MM.1S (cell line): ENCODE data around the gene SCAP.

ENCODE experiments used
- DNase-seq: peaks from one replicate; pipeline ENCODE4 v3.0.0-alpha.2; 2015
- H2AFZ ChIP-seq: fragments of 300-600 bp; sonication (generic); 2 replicates; pipeline ENCODE4 v1.6.0; 2016; ENCODE audit warnings: antibody characterized with exemption, low read length
- H3F3A ChIP-seq: fragments of 300-600 bp; sonication (generic); 2 replicates; pipeline ENCODE4 v1.6.1; 2016; ENCODE audit warnings: mild to moderate bottlenecking, antibody characterized with exemption, low read length, moderate library complexity, mixed read lengths; ENCODE audit not compliant: insufficient read depth
- H3K27ac ChIP-seq: fragments of 300-600 bp; sonication (generic); 2 replicates; pipeline ENCODE4 v1.5.1; 2016; ENCODE audit warnings: mild to moderate bottlenecking, low read length
- H3K27me3 ChIP-seq: fragments of 300-600 bp; sonication (generic); replicated peaks from 2 replicates; pipeline ENCODE4 v1.6.0; 2016; ENCODE audit warnings: low read length; ENCODE audit not compliant: insufficient read depth
- H3K36me3 ChIP-seq: fragments of 300-600 bp; sonication (generic); replicated peaks from 2 replicates; pipeline ENCODE4 v1.6.1; 2016; ENCODE audit warnings: mild to moderate bottlenecking, low read length, mixed read lengths; ENCODE audit not compliant: insufficient read depth
- H3K4me1 ChIP-seq: fragments of 300-600 bp; sonication (generic); 2 replicates; pipeline ENCODE4 v1.6.1; 2016; ENCODE audit warnings: low read length, mixed read lengths
- H3K4me2 ChIP-seq: fragments of 300-600 bp; sonication (generic); 2 replicates; pipeline ENCODE4 v1.6.0; 2016; ENCODE audit warnings: low read depth, low read length
- H3K4me3 ChIP-seq: fragments of 300-600 bp; sonication (generic); 2 replicates; pipeline ENCODE4 v1.5.1; 2016; ENCODE audit warnings: low read length, mixed read lengths
- H3K79me2 ChIP-seq: fragments of 300-600 bp; sonication (generic); 2 replicates; pipeline ENCODE4 v1.6.1; 2016; ENCODE audit warnings: mixed run types, low read length, mixed read lengths
- H3K9ac ChIP-seq: fragments of 300-600 bp; sonication (generic); 2 replicates; pipeline ENCODE4 v1.6.1; 2016; ENCODE audit warnings: low read length, mixed read lengths
- H3K9me2 ChIP-seq: fragments of 300-600 bp; sonication (generic); replicated peaks from 2 replicates; pipeline ENCODE4 v1.6.1; 2016; ENCODE audit warnings: mild to moderate bottlenecking, low read length, mixed read lengths; ENCODE audit not compliant: insufficient read depth
- H3K9me3 ChIP-seq: fragments of 300-600 bp; sonication (generic); replicated peaks from 2 replicates; pipeline ENCODE4 v1.6.1; 2016; ENCODE audit warnings: mild to moderate bottlenecking, low read length, mixed read lengths; ENCODE audit not compliant: insufficient read depth
- H4K20me1 ChIP-seq: fragments of 300-600 bp; sonication (generic); 2 replicates; pipeline ENCODE4 v1.6.1; 2016; ENCODE audit warnings: mild to moderate bottlenecking, low read length, moderate library complexity, mixed read lengths; ENCODE audit not compliant: insufficient read depth
- CTCF ChIP-seq: fragments of 300-600 bp; sonication (generic); IDR thresholded peaks from 2 replicates; pipeline ENCODE4 v1.5.1; 2016; ENCODE audit warnings: antibody characterized with exemption, low read length, mixed read lengths
- EZH2 ChIP-seq: fragments of 300-600 bp; sonication (generic); optimal IDR thresholded peaks from 2 replicates; pipeline ENCODE3; 2017; ENCODE audit warnings: low read depth, mild to moderate bottlenecking, antibody characterized with exemption, low read length, mixed read lengths
- EZH2phosphoT487 ChIP-seq: fragments of 300-600 bp; sonication (generic); IDR thresholded peaks from 2 replicates; pipeline ENCODE4 v1.6.1; 2018; ENCODE audit warnings: antibody characterized with exemption, low read length

The SCAP gene

GRCh38 chr3:47429476-47430270, 46.1 kb downstream of the SCAP start:
- Histone ChIP-seq H3K4me3 (no peak overlapping the region), H3K27me3 (no peaks in the 10 kb centered on the region), H3K36me3 (no peaks in the 10 kb centered on the region), H3K27ac (no peak overlapping the region), H4K20me1 (no peaks in the 10 kb centered on the region), H3K4me2 (no peak overlapping the region), H3K9me2 (no peaks in the 10 kb centered on the region), H3K9me3 (no peaks in the 10 kb centered on the region), H3K4me1 (0 out of 2 replicates have a peak, but pooled peaks cover 3% of the 10 kb centered on the region), H3K9ac (no peak overlapping the region), H2AFZ (no peak overlapping the region), H3F3A (no peaks in the 10 kb centered on the region), H3K79me2 (no peaks in the 10 kb centered on the region)
- TF ChIP-seq EZH2phosphoT487 (no peak), EZH2 (no peak), CTCF (no peak)
- DNase-seq = no peak

GRCh38 chr3:47428662-47429061, 47.1 kb downstream of the SCAP start:
- H3K27ac ChIP-seq = no peak overlapping the region
- H3K9me2 ChIP-seq = no peaks in the 10 kb centered on the region
- H4K20me1 ChIP-seq = no peaks in the 10 kb centered on the region
- H3K4me2 ChIP-seq = no peak overlapping the region
- no peaks in the 10 kb centered on the region for H3K36me3 ChIP-seq
- no peaks in the 10 kb centered on the region for H3K4me1 ChIP-seq
- TF ChIP-seq EZH2 (no peak), CTCF (no peak), EZH2phosphoT487 (no peak)
- no peak for DNase-seq
- H3K9me3 ChIP-seq = no peaks in the 10 kb centered on the region
- H3K9ac ChIP-seq = no peak overlapping the region
- no peak overlapping the region for H2AFZ ChIP-seq
- H3F3A ChIP-seq = no peaks in the 10 kb centered on the region
- no peaks in the 10 kb centered on the region for H3K79me2 ChIP-seq
- H3K27me3 ChIP-seq = no peaks in the 10 kb centered on the region
- no peak overlapping the region for H3K4me3 ChIP-seq

GRCh38 chr3:47427866-47428265, 47.9 kb downstream of the SCAP start:
- Histone ChIP-seq H3K36me3 (no peaks in the 10 kb centered on the region), H3K9me2 (no peaks in the 10 kb centered on the region), H3K4me3 (no peak overlapping the region), H3K27ac (no peak overlapping the region), H3K9ac (no peak overlapping the region), H3K4me2 (no peak overlapping the region), H3K79me2 (no peaks in the 10 kb centered on the region), H4K20me1 (no peaks in the 10 kb centered on the region), H3K27me3 (no peaks in the 10 kb centered on the region), H2AFZ (no peak overlapping the region), H3K4me1 (no peaks in the 10 kb centered on the region), H3K9me3 (no peaks in the 10 kb centered on the region), H3F3A (no peaks in the 10 kb centered on the region)
- no peak for DNase-seq
- TF ChIP-seq EZH2phosphoT487 = no peak
- TF ChIP-seq CTCF = no peak
- no peak for TF ChIP-seq EZH2
